Measurements from ENCODE around the gene STT3B.
"Not testable (repeated sequence)": the region's sequence is repeated elsewhere in the genome, so short reads cannot be mapped to it uniquely, and the experiment has no call there.

STT3B gene

DNA sequence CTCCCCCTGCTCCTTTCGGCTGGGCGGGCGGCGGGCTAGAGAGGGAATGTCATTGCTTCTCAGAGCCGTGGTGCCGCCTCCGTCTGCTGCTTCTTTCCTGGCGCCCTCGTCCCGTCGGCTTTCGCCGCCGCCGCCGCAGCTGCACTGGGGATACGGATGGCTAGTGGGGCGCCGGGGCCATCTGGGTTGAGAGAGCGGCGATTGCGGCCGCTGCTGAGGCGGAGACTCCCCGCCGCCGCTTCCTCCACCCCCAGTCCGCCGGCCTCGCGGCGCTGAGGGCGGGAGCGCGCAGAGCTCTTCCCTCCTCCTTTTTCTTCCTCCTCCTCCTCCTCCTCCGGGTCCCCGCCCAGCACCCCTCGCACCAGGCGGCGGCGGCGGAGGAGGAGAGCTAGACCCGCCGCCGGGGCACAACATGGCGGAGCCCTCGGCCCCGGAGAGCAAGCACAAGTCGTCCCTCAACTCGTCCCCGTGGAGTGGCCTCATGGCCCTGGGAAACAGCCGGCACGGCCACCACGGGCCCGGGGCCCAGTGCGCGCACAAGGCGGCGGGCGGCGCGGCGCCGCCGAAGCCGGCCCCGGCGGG is at the start of gene STT3B:
TSS of gene STT3B (plus strand) at position 339 of the 582 bp plus-strand sequence. CDS start at position 413, 74 bp downstream.
- DNase-seq: peak; percentile 84 to 87

DNA sequence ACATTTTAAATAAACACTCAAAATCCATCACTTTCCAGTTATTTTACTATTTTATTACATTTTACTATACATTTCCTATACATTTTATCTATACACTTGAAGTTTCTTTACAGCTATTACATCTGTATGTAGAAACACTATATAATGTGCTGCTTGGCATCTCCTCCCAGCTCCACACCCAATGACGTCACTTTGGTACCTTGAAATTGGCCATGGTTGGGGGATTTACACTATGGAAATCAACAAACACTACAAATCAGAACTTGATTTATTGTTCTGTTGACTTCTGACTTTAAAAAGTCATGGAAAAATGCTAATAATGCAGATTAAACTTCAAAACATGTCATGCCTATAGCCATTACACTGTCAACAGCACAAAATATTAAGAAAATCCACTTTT is 48.9 kb upstream of the STT3B start:
- no peak for DNase-seq

DNA sequence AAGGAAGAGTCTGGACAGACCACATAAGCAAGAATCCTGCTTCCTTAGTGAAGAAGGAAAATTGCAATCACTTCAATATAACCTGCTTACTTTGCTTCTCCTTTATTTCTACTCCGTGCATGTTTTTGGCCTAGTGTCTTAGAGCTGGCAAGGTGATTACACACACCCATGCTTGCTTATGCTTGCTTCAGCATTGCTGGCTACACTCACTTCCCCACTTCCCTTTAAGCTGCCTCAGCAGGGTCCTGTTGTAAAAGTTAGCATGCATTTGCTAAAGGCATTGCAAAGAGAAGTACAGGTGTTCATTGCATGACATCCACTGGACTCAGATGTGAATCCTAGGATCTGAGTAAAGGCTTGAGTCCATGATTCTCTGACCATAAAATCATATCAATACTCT is 47.5 kb upstream of the STT3B start:
- no peak for DNase-seq

DNA sequence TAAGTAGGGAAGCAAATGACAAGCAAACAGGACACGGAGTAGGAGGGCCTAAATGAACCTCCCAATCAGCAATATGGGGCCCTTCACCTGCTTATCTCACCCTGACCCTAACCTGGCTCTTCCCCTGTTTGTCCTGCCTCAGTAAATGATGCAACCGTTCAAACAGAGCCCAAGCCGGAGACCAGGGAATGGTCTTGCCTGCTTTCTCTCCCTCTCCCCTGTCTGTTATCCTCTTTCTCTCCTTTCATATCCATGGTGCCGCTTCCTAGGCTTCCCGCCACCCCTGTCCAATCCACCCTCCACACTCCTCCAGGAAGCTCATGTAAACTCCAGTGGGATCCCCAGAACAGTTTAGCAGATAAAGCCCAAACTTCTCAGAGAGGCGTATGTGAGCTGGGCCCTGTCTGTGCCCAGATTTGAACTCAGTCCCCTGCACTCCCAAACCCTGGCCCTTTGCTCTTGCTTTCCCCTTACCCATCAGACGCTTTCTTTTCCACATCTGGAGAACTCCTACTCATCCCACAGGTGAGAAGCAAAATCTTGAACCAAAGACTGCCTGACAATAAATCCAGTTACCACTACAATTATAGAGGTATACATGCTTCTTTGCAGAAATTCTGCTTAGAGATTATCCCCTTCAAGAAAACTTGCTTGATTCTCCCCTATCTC is 45.7 kb upstream of the STT3B start:
- no peak for DNase-seq

DNA sequence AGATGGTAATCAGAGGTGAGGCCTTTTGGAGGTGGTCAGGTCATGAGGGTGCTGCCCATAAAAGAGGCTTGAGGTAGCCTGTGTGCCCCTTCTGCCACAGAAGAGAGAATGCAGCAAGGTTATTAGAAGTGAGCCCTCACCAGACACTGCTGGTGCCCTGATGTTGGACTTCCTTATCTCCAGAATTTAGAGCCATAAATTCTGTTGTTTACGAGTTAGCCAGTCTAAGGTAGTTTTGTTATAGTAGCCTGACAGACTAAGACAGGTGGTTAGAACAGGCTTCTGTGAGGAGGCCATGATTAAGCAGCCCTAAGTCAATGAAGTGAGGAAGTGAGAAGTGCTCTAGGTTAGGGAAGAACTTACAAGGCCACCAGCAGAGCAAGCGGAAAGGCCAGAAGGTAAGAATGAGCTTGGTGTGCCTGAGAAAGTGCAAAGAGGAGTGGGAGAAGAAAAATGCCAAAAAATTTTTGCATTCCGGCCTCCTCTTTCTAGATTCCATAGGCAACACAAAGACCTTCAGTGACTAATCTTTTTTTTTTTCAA is 44.2 kb upstream of the STT3B start:
- no peak for DNase-seq

DNA sequence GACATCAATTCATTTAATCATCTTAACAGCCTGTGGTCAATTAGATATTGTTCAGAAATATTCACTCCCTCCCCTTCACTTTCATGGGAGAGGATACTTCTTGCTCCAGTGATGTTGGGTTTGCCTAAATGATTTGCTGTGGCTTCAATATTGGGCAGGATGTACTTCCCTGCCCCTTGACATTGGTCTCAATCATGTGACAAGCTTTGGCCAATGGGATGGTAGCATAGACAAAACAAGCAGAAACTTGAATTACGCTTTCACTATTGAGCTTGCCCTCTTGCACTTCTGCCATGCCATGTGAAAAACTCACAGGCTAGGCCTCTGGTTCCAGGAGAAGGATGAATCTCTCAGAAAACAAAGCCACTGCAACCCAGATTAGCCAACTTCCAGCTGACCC is 42.2 kb upstream of the STT3B start:
- DNase-seq: no peak

DNA sequence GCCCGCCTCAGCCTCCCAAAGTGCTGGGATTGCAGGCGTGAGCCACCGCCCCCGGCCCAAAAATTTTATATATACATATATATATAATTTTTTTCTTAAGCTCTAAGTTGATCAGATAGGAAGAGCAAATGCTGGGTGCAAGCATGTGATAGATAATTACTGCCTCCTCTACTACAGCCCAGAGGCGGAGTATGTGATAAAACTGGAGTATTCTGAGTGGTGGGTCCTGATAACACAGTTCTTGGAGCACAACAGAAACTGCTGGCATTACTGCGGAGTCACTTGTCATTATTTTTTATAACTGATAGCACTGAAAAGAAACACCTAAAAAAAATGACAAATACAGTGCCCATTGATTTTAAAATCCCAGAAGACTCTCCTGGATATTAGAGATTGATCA is 41.1 kb upstream of the STT3B start:
- DNase-seq: no peak

DNA sequence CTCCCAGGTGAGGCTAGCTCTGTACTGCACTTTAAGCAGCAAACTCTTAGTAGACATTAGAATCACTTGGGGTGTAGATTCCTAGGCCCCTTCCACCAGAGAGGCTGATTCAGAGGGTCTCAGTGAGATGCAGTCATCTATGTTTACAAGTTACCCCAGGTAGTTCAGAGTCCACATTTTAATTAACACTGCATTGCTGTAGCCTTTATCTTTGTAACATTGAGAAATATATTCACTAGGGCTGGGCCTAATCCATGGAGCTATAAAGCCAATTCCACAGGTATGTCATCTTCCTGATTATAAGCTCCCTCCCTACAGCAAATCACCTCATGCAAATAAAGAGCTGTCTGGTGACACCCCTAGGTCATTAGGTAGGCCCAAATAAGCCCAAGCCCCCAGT is 39.6 kb upstream of the STT3B start:
- no peak for DNase-seq

DNA sequence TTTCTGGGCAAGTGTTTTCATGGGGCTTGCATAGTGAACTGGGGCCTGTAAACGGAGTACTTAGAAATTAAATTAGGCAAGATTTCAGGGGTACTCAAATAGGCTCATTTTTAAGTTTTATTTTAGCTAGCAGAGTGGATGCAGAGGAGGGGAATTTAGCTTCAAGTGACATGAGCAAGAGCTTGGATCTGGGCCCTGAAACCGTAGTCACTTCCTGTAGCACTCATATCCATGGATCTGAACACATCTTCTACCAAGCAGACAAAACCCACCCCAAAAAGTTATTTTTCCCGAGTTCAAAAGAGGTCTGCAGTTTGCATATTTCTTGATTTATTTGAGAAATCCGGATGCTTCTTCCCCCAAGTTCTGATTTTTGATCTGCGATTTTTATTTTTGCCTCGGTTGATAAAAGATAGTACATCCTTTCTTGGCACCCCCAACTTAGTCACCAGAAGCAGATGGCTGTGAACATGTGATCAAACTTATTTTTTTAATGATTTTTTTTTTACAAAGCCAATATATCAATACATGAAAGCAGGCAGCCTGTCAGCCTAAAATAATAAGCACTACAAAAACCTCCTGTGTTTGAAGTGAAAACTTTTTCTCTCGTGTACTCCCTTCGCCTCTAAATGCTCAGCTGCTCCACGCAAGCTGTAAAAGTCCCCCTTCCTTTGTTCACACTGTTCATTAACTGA is 36.6 kb upstream of the STT3B start:
- no peak for DNase-seq

DNA sequence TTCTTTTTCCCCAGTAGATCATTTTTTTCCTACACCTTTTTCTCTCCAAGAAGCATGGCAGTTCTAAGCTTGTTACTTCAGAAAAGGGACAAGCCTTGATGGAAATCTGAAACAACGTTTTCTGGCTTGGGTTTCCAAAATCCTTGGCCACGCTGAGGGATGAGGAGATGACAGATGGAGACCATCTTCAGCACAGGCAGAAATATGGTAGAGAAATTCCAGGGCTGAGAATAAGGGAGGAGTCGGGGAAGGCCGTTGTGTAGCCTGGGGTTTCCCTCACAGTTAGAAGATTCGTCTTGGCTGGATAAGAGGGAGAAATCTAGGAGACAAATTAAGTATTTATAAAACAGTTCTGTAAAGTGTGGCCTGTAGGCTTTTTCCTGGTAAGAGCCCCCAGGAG is 33.9 kb upstream of the STT3B start:
- no peak for DNase-seq

DNA sequence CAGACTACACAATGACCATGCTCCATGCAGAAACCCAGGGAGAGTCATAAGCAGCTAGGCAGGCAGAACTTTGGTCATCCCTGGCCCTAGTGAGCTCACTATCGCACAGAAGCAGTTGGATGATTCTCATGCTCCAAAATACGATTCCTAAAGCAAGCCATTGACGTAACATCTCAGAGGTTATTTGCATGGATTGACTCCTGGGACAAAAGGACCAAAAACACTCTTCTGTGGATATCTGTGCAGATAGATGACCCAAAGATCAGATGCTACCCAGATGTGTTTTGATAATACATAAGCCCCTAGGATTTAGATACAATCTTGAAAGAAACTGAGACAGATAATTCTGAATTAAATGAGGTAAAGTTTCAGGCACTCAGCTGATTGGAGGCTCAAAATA is 33.4 kb upstream of the STT3B start:
- DNase-seq: no peak

DNA sequence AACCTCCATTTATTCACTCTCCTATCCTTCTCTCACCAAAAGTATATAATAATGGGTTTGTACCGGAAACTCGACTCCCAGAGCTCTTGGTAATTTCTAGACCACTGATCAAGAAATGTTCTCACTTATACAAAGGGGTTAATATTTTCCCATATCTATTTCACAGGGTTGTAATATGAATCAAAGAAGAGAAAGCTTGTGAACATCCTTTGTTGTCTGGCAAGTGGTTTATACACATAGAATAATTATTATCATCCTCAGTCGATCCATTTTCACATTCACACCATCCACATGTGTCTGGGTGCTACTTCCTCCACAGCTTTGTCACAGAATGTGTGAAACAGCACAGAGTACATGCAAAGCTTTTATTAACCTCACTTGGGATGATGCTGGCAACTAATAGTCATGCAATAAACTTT is 29.9 kb upstream of the STT3B start:
- no peak for DNase-seq

DNA sequence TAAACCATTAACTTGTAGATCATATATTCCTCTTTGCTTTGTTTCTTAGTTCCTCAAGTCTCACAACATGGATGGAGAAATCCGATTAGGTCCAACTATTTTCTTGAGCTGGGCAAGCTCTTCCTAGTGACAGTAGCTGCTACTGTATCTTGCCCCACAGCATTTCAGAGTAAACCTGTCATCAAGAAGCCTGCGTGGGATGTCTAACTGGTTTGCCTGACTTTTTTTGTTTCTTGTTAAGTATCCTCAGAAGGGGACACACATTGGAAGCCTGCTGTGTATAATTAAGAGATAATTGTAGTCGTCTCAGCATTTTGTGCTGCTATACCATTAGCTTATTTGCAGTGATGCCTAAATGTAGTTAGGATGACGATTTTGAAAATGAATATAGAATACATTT is 29.3 kb upstream of the STT3B start:
- no peak for DNase-seq

DNA sequence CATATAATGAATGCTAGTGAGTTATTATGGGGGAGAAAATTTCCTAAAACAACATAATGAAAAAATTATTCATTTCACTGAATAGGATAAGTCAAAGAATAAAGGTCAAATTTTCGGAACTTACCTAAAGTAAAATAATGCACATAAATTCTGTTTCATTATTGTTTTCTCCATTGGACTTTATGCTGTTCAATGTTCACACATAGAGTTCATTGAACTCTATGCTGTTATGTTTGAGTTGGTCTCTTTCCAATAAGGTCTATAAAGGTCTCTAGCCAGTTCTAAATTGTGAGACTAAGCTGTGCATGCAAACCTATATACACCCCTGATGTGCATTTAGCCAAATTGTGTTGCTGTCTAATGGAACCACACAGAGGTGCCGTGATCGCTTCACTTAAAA is 28.5 kb upstream of the STT3B start:
- no peak for DNase-seq

DNA sequence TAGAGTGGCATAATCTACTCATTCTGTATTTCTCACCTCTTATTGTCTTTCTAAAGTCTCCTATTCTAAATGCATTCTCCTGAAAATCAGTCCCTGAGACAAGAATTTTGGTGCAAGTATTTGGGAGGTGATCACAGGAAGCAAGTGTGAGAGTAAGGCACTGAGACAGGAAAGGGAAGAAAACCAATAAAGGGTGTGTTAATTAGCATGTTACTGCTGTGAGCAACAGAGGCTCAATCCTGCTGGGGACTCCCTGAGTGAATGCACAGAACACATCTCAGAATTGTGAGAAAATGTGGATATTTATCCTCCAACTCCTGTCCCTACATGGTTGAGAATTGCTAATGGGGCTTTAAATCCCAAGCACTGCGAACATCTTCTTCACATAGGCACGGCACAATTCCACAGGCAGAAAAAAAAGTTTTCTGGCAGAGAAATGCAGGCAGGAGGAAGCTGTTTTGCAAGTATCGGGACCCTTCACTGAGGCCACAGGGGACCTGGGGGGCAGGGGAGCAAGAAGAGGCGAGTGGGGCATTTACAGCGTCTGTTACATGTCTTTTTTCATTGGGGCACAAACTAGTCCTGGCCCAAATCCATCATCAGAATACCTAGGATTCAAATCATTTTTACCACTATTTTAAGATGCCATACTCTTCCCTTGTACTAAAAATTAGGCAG is 27.2 kb upstream of the STT3B start:
- no peak for DNase-seq

DNA sequence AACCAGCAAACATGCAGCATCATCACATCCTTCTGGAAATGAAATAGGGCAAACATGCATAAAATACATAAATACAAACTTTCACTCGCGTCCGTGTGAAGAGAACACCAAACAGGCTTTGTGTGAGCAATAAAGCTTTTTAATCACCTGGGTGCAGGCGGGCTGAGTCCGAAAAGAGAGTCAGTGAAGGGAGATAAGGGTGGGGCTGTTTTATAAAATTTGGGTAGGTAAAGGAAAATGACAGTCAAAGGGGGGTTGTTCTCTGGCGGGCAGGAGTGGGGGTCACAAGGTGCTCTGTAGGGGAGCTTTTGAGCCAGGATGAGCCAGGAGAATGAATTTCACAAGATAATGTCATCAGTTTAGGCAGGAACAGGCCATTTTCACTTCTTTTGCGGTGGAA is 26.2 kb upstream of the STT3B start:
- DNase-seq: not testable (repeated sequence)

DNA sequence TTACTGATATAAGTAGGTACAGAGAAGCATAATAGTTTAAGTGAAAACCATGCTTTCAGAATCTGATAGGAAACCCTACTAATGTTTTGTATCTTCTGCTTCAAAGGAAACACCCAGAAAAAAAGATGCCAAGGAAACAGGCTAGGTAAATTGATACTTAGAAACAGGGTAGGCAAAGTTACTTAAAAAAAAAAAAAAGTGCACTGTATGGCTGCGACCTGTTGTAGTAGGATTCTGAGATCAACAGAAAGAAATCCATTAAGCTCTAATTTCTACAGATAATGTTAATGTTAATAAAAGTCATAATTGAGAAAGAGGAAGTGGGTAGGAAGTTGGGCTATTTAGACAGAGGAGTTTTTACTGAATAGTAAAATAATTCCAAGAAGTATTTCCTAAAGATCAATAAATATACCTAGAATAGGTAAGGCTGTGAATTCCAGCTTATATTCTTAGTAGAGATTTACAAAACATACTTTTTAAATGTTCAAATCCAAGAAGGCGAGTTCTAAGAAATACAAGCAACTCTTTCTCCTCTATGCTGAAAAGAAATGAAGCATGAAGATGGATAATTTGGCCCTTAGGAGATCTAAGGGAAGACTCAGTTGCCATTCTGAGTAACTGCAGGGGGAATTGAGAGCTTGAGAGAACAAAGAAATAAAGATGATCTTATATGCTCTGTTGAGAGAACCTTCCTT is 24.1 kb upstream of the STT3B start:
- DNase-seq: no peak

DNA sequence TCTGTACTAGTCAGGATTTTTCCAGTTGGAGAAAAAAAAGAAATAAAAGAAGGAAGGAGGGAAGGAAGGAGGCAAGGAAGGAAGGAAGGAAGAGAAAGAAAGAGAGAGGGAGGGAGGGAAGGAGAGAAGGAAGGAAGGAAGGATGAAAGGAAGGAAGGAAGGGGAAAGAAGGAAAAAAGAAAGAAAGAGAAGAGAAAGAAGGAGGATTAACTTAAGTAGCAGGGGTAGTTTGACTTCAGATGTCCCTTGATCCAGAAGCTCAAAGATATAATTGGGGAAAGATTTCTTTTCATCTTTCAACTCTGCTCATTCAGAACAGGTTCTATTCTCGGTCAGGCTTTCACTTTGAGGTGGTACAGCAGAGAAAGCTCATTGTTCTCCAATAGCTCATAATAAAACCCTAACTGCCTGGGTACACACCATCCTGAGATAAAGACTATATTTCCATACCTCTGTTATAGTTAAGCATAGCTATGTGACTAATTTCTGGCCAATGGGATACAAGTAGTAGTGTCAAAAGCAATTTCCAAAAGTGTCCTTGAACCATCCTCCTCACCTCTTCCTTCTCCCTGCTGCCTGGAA is 23.5 kb upstream of the STT3B start:
- no peak for DNase-seq

DNA sequence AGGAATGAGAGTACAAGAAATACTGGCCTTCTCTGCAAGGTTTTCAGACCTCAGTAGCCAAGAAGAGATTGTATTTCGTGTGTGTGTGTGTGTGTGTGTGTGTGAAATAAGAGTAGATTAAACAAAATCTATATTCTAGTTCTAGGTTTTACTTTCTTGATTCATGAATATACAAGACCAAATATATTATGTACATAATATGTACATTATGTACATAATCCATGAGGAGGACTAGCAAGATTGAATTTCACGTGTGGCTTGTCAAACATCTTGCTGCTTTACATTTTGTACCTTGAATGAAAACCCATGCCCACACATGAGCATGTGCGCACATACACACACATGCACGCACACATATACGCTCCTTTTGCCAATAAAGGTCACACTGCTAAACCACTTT is 18.2 kb upstream of the STT3B start:
- no peak for DNase-seq

DNA sequence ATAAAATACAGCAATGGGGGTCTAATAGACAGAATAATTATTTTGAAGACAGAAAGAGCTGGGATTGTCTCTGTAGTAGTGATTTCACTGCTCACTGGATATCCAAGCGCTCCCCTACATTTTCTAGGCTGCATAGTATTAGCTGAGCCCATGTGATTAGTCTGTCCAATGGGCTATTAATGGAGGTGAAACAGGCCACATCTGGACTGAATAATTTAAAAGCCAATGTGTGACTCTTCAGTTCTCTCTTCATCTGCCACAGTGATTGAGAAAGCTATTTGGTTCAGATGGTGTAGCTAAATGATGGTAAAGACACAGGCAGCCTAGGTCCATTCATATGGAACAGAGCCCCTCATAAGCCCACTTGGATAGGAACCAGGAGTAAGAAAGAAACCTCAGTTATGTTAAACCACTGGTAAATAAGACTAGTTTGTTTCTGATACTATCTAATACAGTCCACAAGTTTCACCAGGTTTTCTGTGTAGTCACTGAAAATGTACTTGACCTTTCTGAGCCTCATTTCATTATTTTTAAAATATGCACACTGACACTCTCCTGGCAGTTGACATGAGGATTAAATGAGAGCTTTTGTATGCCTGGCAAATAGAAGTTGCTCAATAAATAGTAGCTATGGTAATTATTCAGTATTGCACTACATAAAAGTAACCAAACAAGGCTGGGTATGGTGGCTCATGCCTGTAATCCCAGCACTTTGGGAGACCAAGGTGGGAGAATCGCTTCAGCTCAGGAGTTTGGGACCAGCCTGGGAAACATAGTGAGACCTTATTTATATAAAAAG is 17.0 kb upstream of the STT3B start:
- no peak for DNase-seq

DNA sequence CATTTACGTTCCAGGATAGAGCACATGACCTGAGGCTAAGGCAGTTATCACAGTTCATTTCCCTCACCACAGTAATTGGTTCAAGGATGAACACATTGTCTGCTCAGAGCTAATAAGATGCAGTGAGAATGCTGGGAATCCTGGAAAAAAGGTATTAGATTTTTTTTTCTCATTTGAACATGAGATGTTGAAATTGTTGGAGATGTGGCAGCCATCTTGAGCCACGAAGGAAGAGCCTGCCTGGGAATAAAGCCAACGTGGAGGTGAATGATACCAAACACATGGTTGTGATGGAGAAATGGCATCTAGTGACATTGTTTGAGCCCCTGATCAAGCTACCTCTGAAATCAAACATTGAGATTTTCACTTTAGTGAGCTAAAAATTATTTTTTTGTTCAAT is 16.0 kb upstream of the STT3B start:
- DNase-seq: no peak

DNA sequence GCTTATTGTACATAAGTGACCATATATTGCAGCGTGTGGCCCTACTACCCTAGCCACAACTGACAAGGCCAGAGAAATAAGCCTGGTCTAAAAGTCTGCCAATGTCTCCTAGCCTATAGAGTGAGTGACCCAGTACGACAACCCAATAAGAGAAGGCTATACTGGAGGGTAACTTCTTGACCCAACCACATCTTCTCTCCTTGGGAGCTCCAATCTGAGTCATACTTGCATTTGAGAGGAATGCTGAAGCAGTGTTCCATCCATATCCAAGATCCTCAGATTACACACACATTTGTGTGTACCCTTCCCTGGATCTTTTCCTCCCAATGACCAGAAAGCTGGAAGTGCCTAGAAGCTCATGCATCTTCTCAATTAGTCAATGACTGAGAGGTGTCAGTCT is 11.3 kb upstream of the STT3B start:
- DNase-seq: no peak
